Testis (tissue), 2 donors: ENCODE data around the gene EXD3.

Experiments used
- CTCF ChIP-seq, 3 experiments: fragments of 450-650 bp in 2 of 3; fragments of 200-600 bp in 1 of 3; sonication (generic) in 1 of 3; IDR thresholded peaks; one replicate each; pipeline ENCODE4 v1.5.1; 2016 to 2019; ENCODE audit warnings: antibody characterized with exemption in 3 of 3, mild to moderate bottlenecking in 2 of 3, moderate library complexity in 1 of 3
- POLR2A ChIP-seq: fragments of 450-650 bp; IDR thresholded peaks from one replicate; pipeline ENCODE4 v1.6.1; 2017; ENCODE audit warnings: antibody characterized with exemption, mild to moderate bottlenecking, moderate library complexity

- TF ChIP-seq CTCF (IDR thresholded peaks at IDR 0.05) (no peak), POLR2A (no peak)
These were observed 31.8 kb upstream of the EXD3 start for GRCh38 chr9:137454597-137455358.
